KMS-11 (cell line): Measurements from ENCODE around the gene FUS.

ENCODE experiments used
- H2AFZ ChIP-seq: fragments of 200-600 bp; sonication (generic); 2 replicates; pipeline ENCODE4 v1.6.1; 2016; ENCODE audit warnings: antibody characterized with exemption, mixed run types, low read depth
- H3K27ac ChIP-seq: fragments of 200-600 bp; sonication (generic); 2 replicates; pipeline ENCODE4 v1.6.1; 2016; ENCODE audit warnings: mild to moderate bottlenecking, mixed run types
- H3K27me3 ChIP-seq: fragments of 200-600 bp; sonication (generic); 2 replicates; pipeline ENCODE4 v1.6.1; 2017; ENCODE audit warnings: mild to moderate bottlenecking, low read depth, mixed run types, moderate library complexity; ENCODE audit not compliant: insufficient read depth
- H3K36me3 ChIP-seq: fragments of 200-600 bp; sonication (generic); 2 replicates; pipeline ENCODE4 v1.6.1; 2017; ENCODE audit warnings: mild to moderate bottlenecking, mixed run types; ENCODE audit not compliant: insufficient read depth
- H3K4me1 ChIP-seq: fragments of 200-600 bp; sonication (generic); 2 replicates; pipeline ENCODE4 v1.6.1; 2016; ENCODE audit warnings: mild to moderate bottlenecking, low read depth, mixed run types; ENCODE audit not compliant: poor library complexity, severe bottlenecking
- H3K4me2 ChIP-seq: fragments of 200-600 bp; sonication (generic); 2 replicates; pipeline ENCODE4 v1.7.0; 2016; ENCODE audit warnings: mild to moderate bottlenecking, mixed run types
- H3K4me3 ChIP-seq: fragments of 200-600 bp; sonication (generic); IDR thresholded peaks from 2 replicates; pipeline ENCODE4 v1.6.1; 2017; ENCODE audit warnings: low read depth, low read length, mixed read lengths; ENCODE audit not compliant: insufficient read depth
- H3K79me2 ChIP-seq: fragments of 200-600 bp; sonication (generic); 2 replicates; pipeline ENCODE4 v1.6.1; 2016; ENCODE audit warnings: low read depth, mixed run types; ENCODE audit not compliant: insufficient read depth
- H3K9ac ChIP-seq: fragments of 200-600 bp; sonication (generic); 2 replicates; pipeline ENCODE4 v1.6.1; 2016; ENCODE audit warnings: mild to moderate bottlenecking, mixed run types
- H4K20me1 ChIP-seq: fragments of 200-600 bp; sonication (generic); 2 replicates; pipeline ENCODE4 v1.6.1; 2016; ENCODE audit warnings: mild to moderate bottlenecking, mixed run types; ENCODE audit not compliant: insufficient read depth
- CTCF ChIP-seq: fragments of 200-600 bp; sonication (generic); conservative IDR thresholded peaks from 2 replicates; pipeline ENCODE4 v1.6.1; 2017; ENCODE audit warnings: low read depth, mild to moderate bottlenecking, antibody characterized with exemption, low read length, moderate library complexity, mixed read lengths

The FUS gene

DNA sequence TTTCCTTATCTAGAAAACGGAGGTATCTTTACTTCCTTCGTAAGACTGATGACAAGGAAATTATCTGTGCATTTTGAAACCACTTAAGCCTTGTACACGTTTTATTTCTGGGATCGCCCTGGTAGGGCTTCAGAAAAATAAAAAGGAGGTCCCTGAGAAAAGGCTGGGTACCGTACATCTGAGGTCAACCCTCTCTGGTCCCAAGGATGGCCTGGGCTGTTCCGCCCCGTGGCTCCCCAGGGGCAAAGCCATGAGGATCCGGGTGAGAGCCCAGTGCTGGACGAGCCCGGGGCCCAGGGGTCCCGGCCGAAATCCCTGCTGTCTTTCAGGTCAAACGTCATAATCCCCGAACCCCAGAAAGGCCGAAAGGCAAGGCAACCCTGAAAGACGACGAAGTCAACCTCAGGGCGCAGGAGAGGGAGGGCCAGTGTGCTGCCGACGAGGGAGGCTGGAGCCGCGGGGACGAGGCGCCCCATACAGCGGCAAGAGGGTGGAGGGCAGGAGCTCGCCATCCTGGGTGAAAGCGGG, 656 bp upstream of the FUS start:
- peak overlapping the region; percentile 95 for H3K27ac ChIP-seq
- H3K9ac ChIP-seq, result peak overlapping the region; percentile 99; the same call in 1 of the 2 replicates
- peak overlapping the region; percentile 64 for H2AFZ ChIP-seq
- H3K79me2 ChIP-seq, result peaks cover 43% of the 10 kb centered on the region
- TF ChIP-seq CTCF, result no peak
- H3K36me3 ChIP-seq, result peaks cover 26% of the 10 kb centered on the region; the same call in 1 of the 2 replicates
- peaks cover 35% of the 10 kb centered on the region for H4K20me1 ChIP-seq
- H3K4me1 ChIP-seq, result peaks cover 59% of the 10 kb centered on the region
- no peaks in the 10 kb centered on the region for H3K27me3 ChIP-seq
- peak overlapping the region; percentile 72 for H3K4me2 ChIP-seq
- no peak overlapping the region for H3K4me3 ChIP-seq

DNA sequence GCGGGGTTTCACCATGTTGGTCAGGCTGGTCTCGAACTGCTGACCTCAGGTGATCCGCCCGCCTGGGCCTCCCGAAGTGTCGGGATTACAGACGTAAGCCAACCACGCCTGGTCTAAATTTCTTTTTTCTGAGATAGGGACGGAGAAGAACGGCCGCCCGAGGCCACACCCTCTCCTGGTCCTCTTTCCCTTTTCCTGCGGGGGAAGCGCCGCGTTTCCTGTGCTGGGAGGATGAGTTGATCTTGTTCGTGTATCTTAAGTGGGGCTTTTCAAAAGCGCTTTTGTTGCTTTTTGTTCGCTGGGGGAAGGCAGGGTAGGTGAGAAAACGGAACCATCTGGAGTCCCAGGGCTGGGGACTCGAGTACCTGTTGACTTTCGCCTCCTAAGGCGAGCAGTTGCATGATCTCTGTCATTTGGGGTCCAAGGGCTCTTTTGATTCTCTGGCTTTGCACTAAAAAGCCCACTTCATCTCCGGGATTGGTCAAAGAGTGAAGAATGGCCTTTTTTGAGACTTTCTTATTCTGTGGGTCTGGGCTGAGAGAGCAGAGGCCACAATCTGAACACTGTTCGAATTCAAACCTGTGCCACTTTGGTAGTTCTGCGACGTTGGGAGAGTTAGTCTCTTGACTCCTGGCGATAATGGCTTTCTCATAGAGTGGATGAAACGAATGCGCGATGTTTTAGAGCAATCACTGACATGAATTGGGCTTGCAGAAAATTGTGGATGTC, 1.3 kb downstream of the FUS start:
- Histone ChIP-seq H3K4me2 (peak overlapping the region; percentile 98), H3K4me3 (no peak overlapping the region), H3K27ac (peak overlapping the region; percentile 95), H3K4me1 (peaks cover 77% of the 10 kb centered on the region), H3K79me2 (peaks cover 63% of the 10 kb centered on the region), H4K20me1 (peaks cover 41% of the 10 kb centered on the region), H3K36me3 (peaks cover 44% of the 10 kb centered on the region; the same call in 1 of the 2 replicates), H2AFZ (no peak overlapping the region), H3K27me3 (no peaks in the 10 kb centered on the region), H3K9ac (peak overlapping the region; percentile 99)
- TF ChIP-seq CTCF, result no peak

- Histone ChIP-seq H2AFZ (no peak overlapping the region), H3K27ac (no peak overlapping the region), H3K79me2 (peaks cover 74% of the 10 kb centered on the region), H3K9ac (no peak overlapping the region; the same call in 1 of the 2 replicates), H3K36me3 (peaks cover 56% of the 10 kb centered on the region; the same call in 1 of the 2 replicates), H3K27me3 (no peaks in the 10 kb centered on the region), H3K4me3 (no peak overlapping the region), H3K4me1 (peaks cover 70% of the 10 kb centered on the region), H4K20me1 (peaks cover 49% of the 10 kb centered on the region), H3K4me2 (peak overlapping the region; percentile 98)
- TF ChIP-seq CTCF, result no peak
These were observed 2.5 kb downstream of the FUS start for GRCh38 chr16:31182391-31182790.

GRCh38 chr16:31183432-31184428, 3.8 kb downstream of the FUS start:
- Histone ChIP-seq H3K27me3 (no peaks in the 10 kb centered on the region), H3K4me1 (peaks cover 69% of the 10 kb centered on the region), H2AFZ (no peak overlapping the region), H3K4me2 (peak overlapping the region; percentile 98; the same call in 1 of the 2 replicates), H3K27ac (no peak overlapping the region), H3K9ac (no peak overlapping the region), H3K4me3 (no peak overlapping the region), H3K79me2 (peaks cover 88% of the 10 kb centered on the region), H4K20me1 (peaks cover 53% of the 10 kb centered on the region), H3K36me3 (peaks cover 68% of the 10 kb centered on the region)
- TF ChIP-seq CTCF, result no peak
